ENCODE measurements around the gene MAML2. TPM values are rescaled to one million over a fixed set of nuclear protein-coding genes. Genes with fewer than 3 reads are reported as not detected.

MAML2 gene
- total RNA-seq, 2 experiments from 2014 or later: 0.15 to 1.0 TPM

DNA sequence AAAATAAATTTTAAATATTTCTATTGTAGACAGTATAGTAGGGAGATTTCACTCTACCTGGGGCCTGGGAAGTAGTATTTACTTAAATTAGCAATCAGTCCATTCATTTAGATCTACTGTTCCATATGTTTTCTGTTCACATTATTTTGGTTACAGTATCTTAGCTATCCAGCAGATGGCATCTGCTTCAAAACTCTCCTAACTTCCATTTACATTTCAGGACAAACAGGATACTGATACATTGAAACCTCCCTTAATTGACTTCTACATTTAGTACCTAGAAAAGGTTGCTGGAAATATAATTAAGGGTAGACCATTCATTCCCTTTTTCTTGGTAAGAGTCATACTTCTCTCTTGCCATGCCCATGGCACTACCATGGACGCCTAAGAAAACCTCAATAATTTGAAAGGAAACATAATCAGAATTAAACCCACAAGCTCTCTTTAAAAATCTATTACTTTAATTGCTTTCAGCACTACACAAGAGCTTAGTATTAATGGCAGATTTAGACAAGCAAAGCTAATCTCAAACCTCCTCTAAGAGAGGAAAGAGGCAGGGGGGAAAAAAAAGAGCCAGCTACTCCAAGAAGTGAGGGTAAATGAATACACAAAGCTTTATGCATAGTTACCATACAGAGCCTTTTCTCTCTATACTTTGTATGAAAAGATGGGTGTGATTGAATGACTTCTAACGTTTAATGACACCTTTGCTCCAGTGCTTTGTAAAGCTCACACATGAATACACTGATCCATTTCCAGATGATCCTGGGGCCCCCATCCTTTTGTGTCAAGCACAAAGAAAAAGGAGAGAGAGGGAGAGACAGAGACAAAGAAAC is 287.9 kb downstream of the MAML2 start:
- Histone ChIP-seq H3K9me3 (ENCODE audit: low read length) (no peaks in the 10 kb centered on the region), H3K79me2 (ENCODE audit: insufficient read depth, low read depth, low read length) (no peaks in the 10 kb centered on the region), H2AFZ (ENCODE audit: low read length) (no peak overlapping the region), H3K4me3 (ENCODE audit: low read depth, low read length, poor library complexity, severe bottlenecking) (no peak overlapping the region), H3K36me3 (ENCODE audit: insufficient read depth, low read length) (no peaks in the 10 kb centered on the region), H3K4me2 (ENCODE audit: low read length) (no peak overlapping the region), H4K20me1 (ENCODE audit: insufficient read depth, low read length) (no peaks in the 10 kb centered on the region), H3K4me1 (ENCODE audit: insufficient read depth, low read length, poor library complexity, severe bottlenecking) (no peaks in the 10 kb centered on the region), H3K27ac (ENCODE audit: low read depth, low read length, poor library complexity, severe bottlenecking) (no peak overlapping the region), H3K9me2 (ENCODE audit: insufficient read depth, low read length) (no peaks in the 10 kb centered on the region)
- DNase-seq (ENCODE audit: low spot score): peak; percentile 54
- CTCF ChIA-PET (ENCODE audit: unreplicated experiment): interaction anchor here (2.5 kb wide), 1 partner anchor 288 kb away, joined by 21 read pairs; the partner anchor contains the start of gene MAML2
- POLR2A ChIA-PET: interaction anchor here (0.6 to 1.5 kb wide), 7 partner anchors 10 to 284 kb away, joined by 3 to 5 read pairs (median 3); no protein-coding TSS in a partner anchor
- intact Hi-C loops (cut with micrococcal nuclease; ENCODE audit: unreplicated experiment): loop anchor here (1.0 to 2.0 kb wide), 3 partner anchors 186 to 340 kb away; partner anchors contain the start of gene MAML2
- no peak for TF ChIP-seq EZH2phosphoT487 (IDR thresholded peaks at IDR 0.05; ENCODE audit: borderline replicate concordance, low read depth, low read length)
- TF ChIP-seq, protein P1, sequence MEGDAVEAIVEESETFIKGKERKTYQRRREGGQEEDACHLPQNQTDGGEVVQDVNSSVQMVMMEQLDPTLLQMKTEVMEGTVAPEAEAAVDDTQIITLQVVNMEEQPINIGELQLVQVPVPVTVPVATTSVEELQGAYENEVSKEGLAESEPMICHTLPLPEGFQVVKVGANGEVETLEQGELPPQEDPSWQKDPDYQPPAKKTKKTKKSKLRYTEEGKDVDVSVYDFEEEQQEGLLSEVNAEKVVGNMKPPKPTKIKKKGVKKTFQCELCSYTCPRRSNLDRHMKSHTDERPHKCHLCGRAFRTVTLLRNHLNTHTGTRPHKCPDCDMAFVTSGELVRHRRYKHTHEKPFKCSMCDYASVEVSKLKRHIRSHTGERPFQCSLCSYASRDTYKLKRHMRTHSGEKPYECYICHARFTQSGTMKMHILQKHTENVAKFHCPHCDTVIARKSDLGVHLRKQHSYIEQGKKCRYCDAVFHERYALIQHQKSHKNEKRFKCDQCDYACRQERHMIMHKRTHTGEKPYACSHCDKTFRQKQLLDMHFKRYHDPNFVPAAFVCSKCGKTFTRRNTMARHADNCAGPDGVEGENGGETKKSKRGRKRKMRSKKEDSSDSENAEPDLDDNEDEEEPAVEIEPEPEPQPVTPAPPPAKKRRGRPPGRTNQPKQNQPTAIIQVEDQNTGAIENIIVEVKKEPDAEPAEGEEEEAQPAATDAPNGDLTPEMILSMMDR (conservative IDR thresholded peaks at IDR 0.05; ENCODE audit: low read length): peak; percentile 84
- no TSS peak for BruUV-seq (replicated peaks)

DNA sequence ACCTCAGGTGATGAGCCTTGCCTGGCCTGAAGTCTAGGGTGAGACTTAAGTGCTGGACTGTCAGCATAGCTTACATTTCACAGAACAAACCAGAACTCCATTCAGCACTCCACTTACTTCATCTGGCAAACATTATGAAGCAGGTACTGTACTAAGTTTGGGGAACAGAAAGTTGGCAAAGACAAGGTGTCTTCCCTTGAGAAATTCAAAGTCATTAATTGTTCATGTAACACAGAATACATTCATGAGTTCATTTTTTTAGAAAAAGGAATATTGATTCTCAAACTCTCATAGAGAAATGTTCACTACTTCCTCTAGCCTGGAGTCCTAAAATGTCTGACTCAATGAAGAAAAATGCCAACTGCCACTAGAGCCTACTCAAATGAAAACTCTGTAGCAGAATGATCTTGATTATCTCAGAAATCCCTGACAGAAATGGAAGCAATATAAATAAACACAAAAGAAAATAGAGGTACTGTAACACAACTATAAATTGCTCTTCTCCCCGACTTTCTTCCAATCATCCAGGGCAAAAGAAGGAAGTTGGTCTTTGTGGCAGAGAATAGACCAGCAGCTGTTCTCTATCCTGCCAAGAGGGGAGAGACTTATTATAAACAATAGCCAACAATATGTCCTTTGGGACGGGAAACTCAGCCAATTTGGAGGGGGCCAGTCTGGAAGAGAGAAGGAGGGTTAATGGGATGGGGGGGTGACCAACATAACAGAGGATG is 289.9 kb downstream of the MAML2 start:
- POLR2A ChIA-PET: no interaction called here
- DNase-seq (ENCODE audit: low spot score): no peak
- H2AFZ ChIP-seq (ENCODE audit: low read length): no peak overlapping the region
- H3K36me3 ChIP-seq (ENCODE audit: insufficient read depth, low read length): no peaks in the 10 kb centered on the region
- no peak overlapping the region for H3K4me3 ChIP-seq (ENCODE audit: low read depth, low read length, poor library complexity, severe bottlenecking)
- no peak overlapping the region for H3K27ac ChIP-seq (ENCODE audit: low read depth, low read length, poor library complexity, severe bottlenecking)
- H4K20me1 ChIP-seq (ENCODE audit: insufficient read depth, low read length): no peaks in the 10 kb centered on the region
- CTCF ChIA-PET (ENCODE audit: unreplicated experiment): interaction anchor here (2.5 kb wide), 1 partner anchor 290 kb away, joined by 21 read pairs; the partner anchor contains the start of gene MAML2
- no peaks in the 10 kb centered on the region for H3K79me2 ChIP-seq (ENCODE audit: insufficient read depth, low read depth, low read length)
- no peaks in the 10 kb centered on the region for H3K9me2 ChIP-seq (ENCODE audit: insufficient read depth, low read length)
- no peaks in the 10 kb centered on the region for H3K9me3 ChIP-seq (ENCODE audit: low read length)
- BruUV-seq (replicated peaks): no TSS peak
- no peak overlapping the region for H3K4me2 ChIP-seq (ENCODE audit: low read length)
- intact Hi-C loops (cut with micrococcal nuclease; ENCODE audit: unreplicated experiment): no loop called here
- TF ChIP-seq EZH2phosphoT487 (IDR thresholded peaks at IDR 0.05; ENCODE audit: borderline replicate concordance, low read depth, low read length): no peak
- TF ChIP-seq, protein P1 (conservative IDR thresholded peaks at IDR 0.05; ENCODE audit: low read length): no peak
- no peaks in the 10 kb centered on the region for H3K4me1 ChIP-seq (ENCODE audit: insufficient read depth, low read length, poor library complexity, severe bottlenecking)
